ENCODE results near the gene PNMA6F. TPM values are rescaled to one million over a fixed set of nuclear protein-coding genes. Genes with fewer than 3 reads are reported as not detected.
A peak's percentile ranks its signal among the peaks of the same experiment; 100 is the strongest.

The PNMA6F gene
- total RNA-seq, 1 donor from 2014 or later = not detected

DNA sequence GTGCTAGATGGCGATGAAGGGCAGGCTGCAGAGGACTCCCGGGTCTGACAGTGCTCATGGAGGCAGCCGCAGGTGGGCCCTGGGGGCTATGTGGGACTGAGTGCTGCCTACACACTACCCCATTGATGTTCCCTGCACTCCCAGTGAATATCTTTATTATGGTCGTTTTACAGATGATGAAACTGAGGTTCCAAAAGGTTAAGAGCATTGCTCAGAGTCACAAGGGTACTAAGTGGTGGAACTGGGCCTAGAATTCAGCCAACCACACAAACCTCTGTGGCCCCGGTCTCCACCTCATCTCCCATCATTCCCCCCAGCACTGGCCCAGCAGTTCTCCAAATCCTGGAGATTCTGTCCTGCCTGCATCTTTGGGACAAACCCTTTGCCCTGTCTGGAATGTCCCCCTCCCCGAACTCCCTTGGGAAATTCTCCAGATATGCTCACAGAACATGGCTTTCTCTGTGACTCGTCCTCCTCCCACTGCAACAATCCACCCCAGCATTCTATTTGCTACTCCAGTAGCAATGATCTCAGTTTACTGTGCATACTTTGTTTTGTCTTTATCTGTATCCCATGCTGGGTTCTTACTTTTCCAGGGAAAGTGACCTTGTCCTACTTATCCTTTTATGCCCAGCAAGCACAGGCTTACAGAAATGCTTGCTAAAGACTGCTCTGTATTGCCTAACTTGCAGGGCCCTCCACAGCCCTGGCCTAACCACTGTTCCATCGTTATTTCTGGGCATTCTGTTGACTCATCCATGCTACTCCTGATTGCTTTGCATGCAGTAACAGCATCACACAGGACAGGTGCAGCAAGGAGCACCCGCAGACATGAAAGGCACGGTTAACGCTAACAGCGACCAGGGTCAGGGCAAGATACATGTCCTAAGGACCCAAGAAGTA is 14.0 kb downstream of the PNMA6F start:
- TF ChIP-seq, protein P1, sequence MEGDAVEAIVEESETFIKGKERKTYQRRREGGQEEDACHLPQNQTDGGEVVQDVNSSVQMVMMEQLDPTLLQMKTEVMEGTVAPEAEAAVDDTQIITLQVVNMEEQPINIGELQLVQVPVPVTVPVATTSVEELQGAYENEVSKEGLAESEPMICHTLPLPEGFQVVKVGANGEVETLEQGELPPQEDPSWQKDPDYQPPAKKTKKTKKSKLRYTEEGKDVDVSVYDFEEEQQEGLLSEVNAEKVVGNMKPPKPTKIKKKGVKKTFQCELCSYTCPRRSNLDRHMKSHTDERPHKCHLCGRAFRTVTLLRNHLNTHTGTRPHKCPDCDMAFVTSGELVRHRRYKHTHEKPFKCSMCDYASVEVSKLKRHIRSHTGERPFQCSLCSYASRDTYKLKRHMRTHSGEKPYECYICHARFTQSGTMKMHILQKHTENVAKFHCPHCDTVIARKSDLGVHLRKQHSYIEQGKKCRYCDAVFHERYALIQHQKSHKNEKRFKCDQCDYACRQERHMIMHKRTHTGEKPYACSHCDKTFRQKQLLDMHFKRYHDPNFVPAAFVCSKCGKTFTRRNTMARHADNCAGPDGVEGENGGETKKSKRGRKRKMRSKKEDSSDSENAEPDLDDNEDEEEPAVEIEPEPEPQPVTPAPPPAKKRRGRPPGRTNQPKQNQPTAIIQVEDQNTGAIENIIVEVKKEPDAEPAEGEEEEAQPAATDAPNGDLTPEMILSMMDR (IDR thresholded peaks at IDR 0.05) = no peak
- peaks cover 7% of the 10 kb centered on the region for H3K27me3 Mint-ChIP-seq (ENCODE audit: unreplicated experiment)
- H3K27ac Mint-ChIP-seq (ENCODE audit: unreplicated experiment) = no peak overlapping the region
- no peaks in the 10 kb centered on the region for H3K9me3 Mint-ChIP-seq (ENCODE audit: unreplicated experiment)
- DNase-seq (ENCODE audit: extremely low spot score, unreplicated experiment) = peak; percentile 34
- no peaks in the 10 kb centered on the region for H3K4me1 Mint-ChIP-seq (ENCODE audit: unreplicated experiment)
- no peaks in the 10 kb centered on the region for H3K36me3 Mint-ChIP-seq (ENCODE audit: unreplicated experiment)
- H3K4me3 Mint-ChIP-seq (ENCODE audit: unreplicated experiment) = no peak overlapping the region

DNA sequence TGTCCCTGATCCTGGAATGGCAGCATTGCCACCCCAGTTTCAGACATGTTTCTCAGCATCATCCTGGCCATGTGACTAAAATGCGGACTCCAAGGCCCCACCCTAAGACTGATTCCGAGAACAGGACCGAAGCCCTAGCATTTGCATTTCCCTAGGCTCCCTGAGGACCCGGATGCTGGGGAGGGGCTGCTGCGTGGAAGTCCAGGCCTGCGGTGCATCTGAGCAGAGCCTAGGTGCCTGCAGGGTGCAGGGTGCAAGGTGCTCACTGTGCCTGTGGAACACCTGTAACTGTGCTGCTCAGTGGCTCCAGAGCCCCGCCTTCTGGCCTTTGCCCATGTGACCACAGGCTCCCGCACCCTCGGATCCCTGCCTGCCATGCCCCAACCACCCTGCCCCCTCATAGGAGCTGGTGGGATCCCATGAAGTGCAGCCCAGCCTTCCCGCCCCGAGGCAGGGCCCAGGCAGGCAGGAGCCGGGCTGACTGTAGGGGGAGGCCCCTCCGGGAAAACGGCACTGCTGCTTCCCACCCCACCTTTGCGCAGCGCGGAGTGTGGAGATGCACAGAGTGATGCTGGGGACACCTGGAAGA is 14.9 kb downstream of the PNMA6F start:
- Mint-ChIP-seq H3K36me3 (ENCODE audit: unreplicated experiment) (no peaks in the 10 kb centered on the region), H3K4me1 (ENCODE audit: unreplicated experiment) (no peaks in the 10 kb centered on the region)
- TF ChIP-seq, protein P1 (IDR thresholded peaks at IDR 0.05) = no peak

DNA sequence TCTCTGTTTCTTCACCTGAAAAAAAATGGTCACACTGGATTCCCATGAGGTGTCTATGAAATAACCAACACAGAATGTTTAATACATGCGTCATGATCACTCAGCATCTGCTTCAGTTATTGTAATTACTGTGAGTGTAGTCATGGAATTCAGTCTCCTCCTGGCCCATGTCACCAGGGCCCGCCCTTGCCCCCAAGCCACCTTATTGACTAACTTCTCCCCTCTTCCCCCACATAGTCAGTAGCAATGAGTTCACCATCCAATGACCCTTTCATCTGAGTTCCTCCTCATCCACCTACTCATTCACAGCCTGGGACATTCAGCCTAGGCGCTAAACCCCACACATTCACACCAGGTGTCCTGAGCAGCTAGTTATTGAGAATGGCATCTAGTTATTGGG is 15.6 kb downstream of the PNMA6F start:
- Mint-ChIP-seq H3K36me3 (ENCODE audit: unreplicated experiment) (no peaks in the 10 kb centered on the region), H3K9me3 (ENCODE audit: unreplicated experiment) (peaks cover 4% of the 10 kb centered on the region), H3K4me3 (ENCODE audit: unreplicated experiment) (no peak overlapping the region), H3K27me3 (ENCODE audit: unreplicated experiment) (peaks cover 10% of the 10 kb centered on the region), H3K27ac (ENCODE audit: unreplicated experiment) (no peak overlapping the region), H3K4me1 (ENCODE audit: unreplicated experiment) (no peaks in the 10 kb centered on the region)
- peak; percentile 36 for DNase-seq (ENCODE audit: extremely low spot score, unreplicated experiment)
- TF ChIP-seq, protein P1 (IDR thresholded peaks at IDR 0.05) = no peak

More for the DNA sequence above, 14.9 kb downstream of the PNMA6F start:
- Mint-ChIP-seq H3K4me3 (ENCODE audit: unreplicated experiment) (no peak overlapping the region), H3K9me3 (ENCODE audit: unreplicated experiment) (no peaks in the 10 kb centered on the region), H3K27ac (ENCODE audit: unreplicated experiment) (no peak overlapping the region), H3K27me3 (ENCODE audit: unreplicated experiment) (peaks cover 7% of the 10 kb centered on the region)
- peak; percentile 82 for DNase-seq (ENCODE audit: extremely low spot score, unreplicated experiment)

DNA sequence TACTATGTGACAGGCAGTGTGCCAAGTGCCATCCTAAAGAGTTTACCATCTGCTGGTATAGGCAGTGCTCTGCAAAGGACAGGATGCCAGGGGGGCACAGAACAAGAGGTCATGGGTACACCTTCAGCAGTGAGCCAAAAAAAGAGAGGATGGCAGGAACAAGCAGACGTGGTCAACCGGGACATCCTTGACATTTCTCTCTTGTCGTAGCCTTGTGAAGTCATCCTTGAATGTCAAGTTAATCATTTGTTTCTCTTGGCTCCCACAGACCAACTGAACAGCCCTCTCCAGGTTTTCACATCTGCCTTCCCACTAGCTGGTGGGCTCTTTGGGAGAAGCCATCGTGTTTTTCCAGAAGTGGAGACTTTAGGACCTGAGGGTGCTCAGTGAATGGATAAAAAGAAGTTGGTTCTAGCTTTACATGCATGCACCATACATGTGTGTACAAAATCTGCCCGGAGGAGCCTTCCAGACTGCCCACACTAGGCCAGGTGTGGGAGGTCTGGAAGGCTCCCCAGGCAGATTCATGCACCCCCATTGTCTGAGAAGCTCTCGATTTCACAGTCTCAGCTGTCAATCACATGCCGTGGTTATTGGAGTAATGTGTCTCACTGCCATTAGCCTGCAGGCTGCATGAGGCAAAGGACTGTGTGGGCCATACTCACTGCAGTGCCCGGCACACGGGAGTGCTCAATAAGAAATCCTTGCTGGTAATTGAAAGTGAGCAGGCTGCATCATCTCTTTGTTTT is 16.4 kb downstream of the PNMA6F start:
- Mint-ChIP-seq H3K27me3 (ENCODE audit: unreplicated experiment) (peaks cover 10% of the 10 kb centered on the region), H3K36me3 (ENCODE audit: unreplicated experiment) (no peaks in the 10 kb centered on the region), H3K27ac (ENCODE audit: unreplicated experiment) (no peak overlapping the region), H3K4me3 (ENCODE audit: unreplicated experiment) (no peak overlapping the region), H3K4me1 (ENCODE audit: unreplicated experiment) (no peaks in the 10 kb centered on the region), H3K9me3 (ENCODE audit: unreplicated experiment) (peaks cover 4% of the 10 kb centered on the region)
- DNase-seq (ENCODE audit: extremely low spot score, unreplicated experiment) = peak; percentile 64
- TF ChIP-seq, protein P1 (IDR thresholded peaks at IDR 0.05) = no peak
